Measurements from ENCODE around the gene ARAF.
A peak's percentile ranks its signal among the peaks of the same experiment; 100 is the strongest.

The ARAF gene

GRCh38 chrX:47581731-47582647 lies 21.0 kb downstream of the ARAF start, which contains the start of gene TIMP1:
TIMP1 (plus strand) TSS chrX:47582436; CDS start chrX:47583416, 980 bp downstream.
- TF ChIP-seq JUND (IDR thresholded peaks at IDR 0.05; ENCODE audit: low read depth): no peak
- peak; percentile 58 to 76 for DNase-seq (ENCODE audit: low read depth in 1 of 2, low spot score in 1 of 2)
- in situ Hi-C loops (cut with HindIII; ENCODE audit: low pct_unique_long_range_greater_than_20kb, low sequenced_read_pairs): no loop called here

GRCh38 chrX:47583240-47583861 lies 22.3 kb downstream of the ARAF start:
- in situ Hi-C loops (cut with HindIII; ENCODE audit: low pct_unique_long_range_greater_than_20kb, low sequenced_read_pairs): no loop called here
- no peak for TF ChIP-seq JUND (IDR thresholded peaks at IDR 0.05; ENCODE audit: low read depth)
- no peak for DNase-seq (ENCODE audit: low read depth in 1 of 2, low spot score in 1 of 2)

- in situ Hi-C loops (cut with HindIII; ENCODE audit: low pct_unique_long_range_greater_than_20kb, low sequenced_read_pairs): no loop called here
Measured at GRCh38 chrX:47584714-47585113, 23.7 kb downstream of the ARAF start.

DNA sequence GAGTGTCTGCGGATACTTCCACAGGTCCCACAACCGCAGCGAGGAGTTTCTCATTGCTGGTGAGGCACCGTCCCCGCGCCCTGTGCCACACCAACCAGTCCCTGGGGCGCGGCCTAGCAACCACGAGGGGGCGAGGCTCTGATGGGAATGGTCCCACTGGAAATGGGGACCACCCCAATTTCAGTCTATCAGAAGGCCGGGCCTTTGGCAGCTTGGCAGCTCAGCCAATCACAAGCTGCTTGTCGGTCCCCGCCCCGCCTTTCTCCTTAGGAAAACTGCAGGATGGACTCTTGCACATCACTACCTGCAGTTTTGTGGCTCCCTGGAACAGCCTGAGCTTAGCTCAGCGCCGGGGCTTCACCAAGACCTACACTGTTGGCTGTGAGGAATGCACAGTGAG lies 24.3 kb downstream of the ARAF start:
- TF ChIP-seq JUND (IDR thresholded peaks at IDR 0.05; ENCODE audit: low read depth): no peak

More at GRCh38 chrX:47584714-47585113, 23.7 kb downstream of the ARAF start:
- DNase-seq (ENCODE audit: low read depth in 1 of 2, low spot score in 1 of 2): no peak
- no peak for TF ChIP-seq JUND (IDR thresholded peaks at IDR 0.05; ENCODE audit: low read depth)

DNA sequence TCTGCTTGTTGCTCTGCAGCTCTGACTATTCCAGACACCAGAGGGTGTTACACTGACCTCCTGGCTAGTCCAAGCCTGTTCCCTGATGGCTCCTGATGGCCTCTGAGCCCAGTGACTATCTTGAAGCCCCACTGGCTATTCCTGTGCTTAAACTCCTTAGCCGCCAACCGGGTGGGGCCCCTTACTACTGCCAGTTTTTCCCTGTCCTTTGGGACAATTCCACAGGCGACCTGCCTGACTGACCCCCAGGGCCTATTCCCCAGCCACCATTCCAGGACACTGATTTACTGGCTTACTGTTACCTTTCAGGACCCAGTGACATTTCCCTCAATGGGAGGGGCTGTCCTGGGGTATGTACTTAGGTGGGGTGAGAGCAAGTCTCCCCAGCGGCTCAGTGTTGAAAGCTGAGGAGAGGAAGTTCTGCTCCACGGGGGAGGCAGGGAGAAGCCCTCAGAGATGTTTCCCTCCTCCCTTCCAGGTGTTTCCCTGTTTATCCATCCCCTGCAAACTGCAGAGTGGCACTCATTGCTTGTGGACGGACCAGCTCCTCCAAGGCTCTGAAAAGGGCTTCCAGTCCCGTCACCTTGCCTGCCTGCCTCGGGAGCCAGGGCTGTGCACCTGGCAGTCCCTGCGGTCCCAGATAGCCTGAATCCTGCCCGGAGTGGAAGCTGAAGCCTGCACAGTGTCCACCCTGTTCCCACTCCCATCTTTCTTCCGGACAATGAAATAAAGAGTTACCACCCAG lies 25.2 kb downstream of the ARAF start:
- in situ Hi-C loops (cut with HindIII; ENCODE audit: low pct_unique_long_range_greater_than_20kb, low sequenced_read_pairs): no loop called here
- no peak for DNase-seq (ENCODE audit: low read depth in 1 of 2, low spot score in 1 of 2)

More for the DNA sequence above, 24.3 kb downstream of the ARAF start:
- in situ Hi-C loops (cut with HindIII; ENCODE audit: low pct_unique_long_range_greater_than_20kb, low sequenced_read_pairs): no loop called here
- no peak for DNase-seq (ENCODE audit: low read depth in 1 of 2, low spot score in 1 of 2)

DNA sequence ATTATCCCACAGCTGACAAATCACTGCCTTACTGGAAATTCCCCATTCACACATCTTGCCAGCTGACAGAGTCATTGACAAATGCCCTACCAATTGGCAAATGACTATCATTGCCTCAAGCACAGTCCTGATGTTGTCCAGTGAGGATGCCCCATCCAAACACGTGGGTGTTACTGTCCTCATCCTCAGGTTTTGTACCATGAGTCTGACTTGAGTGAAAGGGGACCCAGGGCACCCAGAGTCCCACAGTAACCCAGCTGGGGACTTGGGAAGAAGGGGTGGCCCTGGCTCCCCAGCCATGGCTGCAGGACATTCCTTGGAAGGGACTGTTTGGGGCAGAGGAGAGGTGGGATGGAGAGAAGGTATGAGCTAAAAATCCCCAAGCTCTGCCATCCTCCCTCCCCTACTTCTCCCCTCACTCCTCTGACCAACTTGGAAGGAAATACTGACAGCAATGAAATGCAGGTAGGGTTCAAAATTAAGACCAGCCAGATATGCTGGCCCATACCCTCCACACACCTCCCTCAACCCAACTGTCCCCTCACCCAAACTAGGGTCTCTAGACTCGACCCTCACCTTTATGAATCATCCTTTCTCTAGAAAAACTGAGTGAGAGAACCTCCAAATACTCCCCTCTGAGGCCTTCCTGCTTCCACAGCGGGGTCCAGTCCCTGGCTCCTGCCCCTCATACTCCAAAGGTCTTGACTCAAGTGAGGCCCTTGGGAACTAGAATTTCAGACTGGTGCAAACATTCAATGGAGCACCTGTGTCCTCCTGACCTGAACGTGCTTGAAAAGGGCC lies 26.3 kb downstream of the ARAF start:
- no peak for DNase-seq (ENCODE audit: low read depth in 1 of 2, low spot score in 1 of 2)
- no peak for TF ChIP-seq JUND (IDR thresholded peaks at IDR 0.05; ENCODE audit: low read depth)
- in situ Hi-C loops (cut with HindIII; ENCODE audit: low pct_unique_long_range_greater_than_20kb, low sequenced_read_pairs): no loop called here

More for the DNA sequence above, 25.2 kb downstream of the ARAF start:
- no peak for TF ChIP-seq JUND (IDR thresholded peaks at IDR 0.05; ENCODE audit: low read depth)

GRCh38 chrX:47587906-47588735 lies 27.1 kb downstream of the ARAF start:
- no peak for DNase-seq (ENCODE audit: low read depth in 1 of 2, low spot score in 1 of 2)
- in situ Hi-C loops (cut with HindIII; ENCODE audit: low pct_unique_long_range_greater_than_20kb, low sequenced_read_pairs): no loop called here
- TF ChIP-seq JUND (IDR thresholded peaks at IDR 0.05; ENCODE audit: low read depth): no peak

- no peak for TF ChIP-seq JUND (IDR thresholded peaks at IDR 0.05; ENCODE audit: low read depth)
- no peak for DNase-seq (ENCODE audit: low read depth in 1 of 2, low spot score in 1 of 2)
- in situ Hi-C loops (cut with HindIII; ENCODE audit: low pct_unique_long_range_greater_than_20kb, low sequenced_read_pairs): no loop called here
Measured at GRCh38 chrX:47590984-47591383, 30.0 kb downstream of the ARAF start.

- DNase-seq (ENCODE audit: low read depth in 1 of 2, low spot score in 1 of 2): no peak
- in situ Hi-C loops (cut with HindIII; ENCODE audit: low pct_unique_long_range_greater_than_20kb, low sequenced_read_pairs): no loop called here
- TF ChIP-seq JUND (IDR thresholded peaks at IDR 0.05; ENCODE audit: low read depth): no peak
Measured at GRCh38 chrX:47593522-47593921, 32.5 kb downstream of the ARAF start.

- TF ChIP-seq JUND (IDR thresholded peaks at IDR 0.05; ENCODE audit: low read depth): no peak
- DNase-seq (ENCODE audit: low read depth in 1 of 2, low spot score in 1 of 2): no peak
- in situ Hi-C loops (cut with HindIII; ENCODE audit: low pct_unique_long_range_greater_than_20kb, low sequenced_read_pairs): no loop called here
Measured at GRCh38 chrX:47595716-47596251, 34.8 kb downstream of the ARAF start.

DNA sequence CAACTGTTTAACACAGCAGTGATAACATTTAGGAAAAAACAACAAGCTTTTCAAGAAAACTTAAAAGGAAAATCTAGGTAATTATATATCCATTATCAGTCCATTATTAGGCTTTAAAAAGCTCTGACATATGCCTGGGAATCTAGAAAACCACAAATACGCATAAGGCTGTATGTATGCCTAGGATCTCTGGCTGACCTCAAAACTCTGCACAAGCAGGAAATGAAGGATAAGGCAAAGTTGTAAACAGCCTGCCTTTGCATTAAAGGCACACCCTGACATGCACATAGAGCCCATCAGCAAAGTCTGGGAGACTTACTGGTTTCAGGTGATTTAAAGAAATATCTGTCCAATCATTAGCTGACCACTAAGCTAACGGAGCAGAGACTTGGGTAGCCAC lies 35.3 kb downstream of the ARAF start:
- no peak for DNase-seq (ENCODE audit: low read depth in 1 of 2, low spot score in 1 of 2)
- in situ Hi-C loops (cut with HindIII; ENCODE audit: low pct_unique_long_range_greater_than_20kb, low sequenced_read_pairs): no loop called here
- TF ChIP-seq JUND (IDR thresholded peaks at IDR 0.05; ENCODE audit: low read depth): no peak
